Gastroesophageal sphincter (tissue), 3 donors: Measurements from ENCODE around the gene CDRT4.

Experiments
- POLR2A ChIP-seq, 2 donors: fragments of 450-650 bp; IDR thresholded peaks; one replicate each; pipeline ENCODE4 v1.6.1; 2017; ENCODE audit warnings: antibody characterized with exemption in 2 of 2, mild to moderate bottlenecking in 2 of 2, moderate library complexity in 1 of 2
- POLR2AphosphoS5 ChIP-seq: sonication (generic); formaldehyde crosslinking; IDR thresholded peaks from one replicate; pipeline ENCODE4 v1.6.1; 2017; ENCODE audit warnings: antibody characterized with exemption
- TF ChIP-seq, protein P1 (sequence below), 4 experiments: fragments of 200-600 bp in 2 of 4; fragments of 450-650 bp in 2 of 4; sonication (generic) in 1 of 4; IDR thresholded peaks; one replicate each; pipeline ENCODE4 v1.5.1; 2017 to 2019; ENCODE audit warnings: antibody characterized with exemption in 4 of 4, mild to moderate bottlenecking in 2 of 4, moderate library complexity in 2 of 4

DNA sequence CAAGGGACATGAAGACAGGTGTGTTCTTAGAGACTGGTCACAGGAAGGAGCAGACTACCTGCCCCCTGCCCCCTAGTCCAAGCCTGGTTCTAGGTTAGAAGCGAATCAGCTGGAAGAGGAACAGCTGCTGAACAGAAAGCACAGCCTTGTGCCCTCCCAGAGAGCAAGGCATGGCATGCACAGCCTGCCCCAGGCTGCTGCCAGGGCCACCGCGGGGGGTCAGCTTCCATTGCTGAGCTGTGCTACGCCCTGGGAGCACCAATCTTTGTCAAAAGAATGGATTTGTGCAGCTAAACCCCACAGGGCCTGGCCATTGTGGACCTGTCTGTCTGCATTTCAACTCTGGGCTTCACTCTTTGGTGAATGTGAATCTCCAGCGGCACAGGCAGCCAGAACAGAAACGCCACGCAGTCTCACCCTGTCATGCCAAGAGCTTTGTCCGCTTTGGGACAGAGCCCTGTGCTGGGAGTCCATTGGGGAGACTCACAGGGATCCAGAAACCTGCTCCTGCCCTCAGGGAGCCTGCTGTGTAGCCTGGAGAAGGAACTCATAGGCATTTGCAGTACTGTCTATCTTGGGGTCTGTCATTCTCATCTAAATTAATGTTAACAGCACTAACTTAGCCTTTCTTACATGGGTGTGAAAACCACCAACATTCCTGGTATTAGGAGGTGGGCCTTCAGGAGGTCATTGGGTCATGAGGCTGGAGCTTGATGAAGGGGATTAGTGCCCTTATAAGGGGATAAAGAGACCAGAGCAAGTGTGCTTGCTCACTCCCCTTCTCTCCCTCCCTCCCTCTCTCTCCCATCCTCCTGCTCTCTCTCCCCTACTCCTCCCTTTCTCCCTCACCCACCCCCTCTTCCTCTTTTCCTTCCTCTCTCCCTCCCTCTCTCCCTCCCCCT lies 25.6 kb upstream of the CDRT4 start:
- TF ChIP-seq POLR2A (IDR thresholded peaks at IDR 0.05) (no peak), POLR2AphosphoS5 (no peak)
- TF ChIP-seq, protein P1, sequence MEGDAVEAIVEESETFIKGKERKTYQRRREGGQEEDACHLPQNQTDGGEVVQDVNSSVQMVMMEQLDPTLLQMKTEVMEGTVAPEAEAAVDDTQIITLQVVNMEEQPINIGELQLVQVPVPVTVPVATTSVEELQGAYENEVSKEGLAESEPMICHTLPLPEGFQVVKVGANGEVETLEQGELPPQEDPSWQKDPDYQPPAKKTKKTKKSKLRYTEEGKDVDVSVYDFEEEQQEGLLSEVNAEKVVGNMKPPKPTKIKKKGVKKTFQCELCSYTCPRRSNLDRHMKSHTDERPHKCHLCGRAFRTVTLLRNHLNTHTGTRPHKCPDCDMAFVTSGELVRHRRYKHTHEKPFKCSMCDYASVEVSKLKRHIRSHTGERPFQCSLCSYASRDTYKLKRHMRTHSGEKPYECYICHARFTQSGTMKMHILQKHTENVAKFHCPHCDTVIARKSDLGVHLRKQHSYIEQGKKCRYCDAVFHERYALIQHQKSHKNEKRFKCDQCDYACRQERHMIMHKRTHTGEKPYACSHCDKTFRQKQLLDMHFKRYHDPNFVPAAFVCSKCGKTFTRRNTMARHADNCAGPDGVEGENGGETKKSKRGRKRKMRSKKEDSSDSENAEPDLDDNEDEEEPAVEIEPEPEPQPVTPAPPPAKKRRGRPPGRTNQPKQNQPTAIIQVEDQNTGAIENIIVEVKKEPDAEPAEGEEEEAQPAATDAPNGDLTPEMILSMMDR (IDR thresholded peaks at IDR 0.05), result no peak
